HEK293 (cell line): ENCODE results near the gene CASK.

Experiments
- CTCF ChIA-PET: fragments of 350-600 bp; formaldehyde crosslinking; extraction: SDS; loops from one replicate; lab custom pipeline; 2021; ENCODE audit warnings: antibody characterized with exemption; lab: Yijun Ruan, JAX
- POLR2A ChIA-PET: fragments of 300-600 bp; formaldehyde crosslinking; extraction: SDS; loops from one replicate; lab custom pipeline; 2020; ENCODE audit warnings: antibody characterized with exemption, inconsistent platforms; lab: Yijun Ruan, JAX
- H3K27ac ChIP-seq: fragments of 200-500 bp; sonication (Bioruptor generic); 2 replicates; pipeline ENCODE4 v1.5.1; 2014; ENCODE audit warnings: low read depth, low read length, control low read depth, inconsistent platforms; ENCODE audit errors: extremely low read depth
- H3K36me3 ChIP-seq, 2 experiments: fragments of 200-500 bp in 1 of 2; sonication (Bioruptor generic) in 1 of 2; 1 replicate in 1 of 2; 2 replicates in 1 of 2; pipeline ENCODE4 v1.5.1; 2014 to 2017; ENCODE audit warnings: inconsistent platforms in 2 of 2, low read length in 2 of 2; ENCODE audit not compliant: control insufficient read depth in 2 of 2, insufficient read depth in 1 of 2
- H3K4me1 ChIP-seq: fragments of 200-500 bp; sonication (Bioruptor generic); 2 replicates; pipeline ENCODE4 v1.5.1; 2014; ENCODE audit warnings: mild to moderate bottlenecking, low read length, inconsistent platforms; ENCODE audit not compliant: control insufficient read depth, insufficient read depth
- H3K4me3 ChIP-seq: 2 replicates; pipeline ENCODE4 v1.5.1; 2011; ENCODE audit warnings: low read depth, mild to moderate bottlenecking, control low read depth, low read length, moderate library complexity
- H3K9me3 ChIP-seq: fragments of 200-500 bp; sonication (Bioruptor generic); 2 replicates; pipeline ENCODE4 v1.5.1; 2014; ENCODE audit warnings: low read depth, low read length, inconsistent platforms; ENCODE audit not compliant: control insufficient read depth, insufficient read depth
- BCL11A ChIP-seq: fragments of 450-650 bp; formaldehyde crosslinking; IDR thresholded peaks from 2 replicates; pipeline ENCODE4 v1.5.1; 2016; ENCODE audit warnings: low read depth, missing biosample characterization, missing genetic modification characterization
- GLIS2 ChIP-seq: fragments of 450-650 bp; formaldehyde crosslinking; IDR thresholded peaks from 2 replicates; pipeline ENCODE4 v1.5.1; 2016; ENCODE audit warnings: missing biosample characterization, missing genetic modification characterization
- PRDM10 ChIP-seq: fragments of 450-650 bp; formaldehyde crosslinking; IDR thresholded peaks from 2 replicates; pipeline ENCODE4 v1.5.1; 2016; ENCODE audit warnings: missing biosample characterization, missing genetic modification characterization
- SP3 ChIP-seq: fragments of 450-650 bp; formaldehyde crosslinking; IDR thresholded peaks from 2 replicates; pipeline ENCODE4 v1.5.1; 2016; ENCODE audit warnings: missing biosample characterization, missing genetic modification characterization
- ZFHX2 ChIP-seq: fragments of 450-650 bp; formaldehyde crosslinking; conservative IDR thresholded peaks from 2 replicates; pipeline ENCODE4 v1.5.1; 2016; ENCODE audit warnings: missing biosample characterization, missing genetic modification characterization
- ZNF112 ChIP-seq: fragments of 450-650 bp; formaldehyde crosslinking; IDR thresholded peaks from 2 replicates; pipeline ENCODE4 v1.5.0; 2017; ENCODE audit warnings: missing biosample characterization, missing genetic modification characterization
- ZNF239 ChIP-seq: fragments of 450-650 bp; formaldehyde crosslinking; IDR thresholded peaks from 2 replicates; pipeline ENCODE4 v1.5.1; 2016; ENCODE audit warnings: missing biosample characterization, missing genetic modification characterization
- ZNF292 ChIP-seq: fragments of 450-650 bp; formaldehyde crosslinking; IDR thresholded peaks from 2 replicates; pipeline ENCODE4 v1.5.1; 2016; ENCODE audit warnings: low read depth, missing biosample characterization, missing genetic modification characterization, borderline replicate concordance
- ZNF324 ChIP-seq: fragments of 450-650 bp; formaldehyde crosslinking; IDR thresholded peaks from 2 replicates; pipeline ENCODE4 v1.5.1; 2016; ENCODE audit warnings: missing biosample characterization, missing genetic modification characterization
- ZNF600 ChIP-seq: fragments of 450-650 bp; formaldehyde crosslinking; IDR thresholded peaks from 2 replicates; pipeline ENCODE4 v1.5.1; 2016; ENCODE audit warnings: missing biosample characterization, missing genetic modification characterization
- ZNF624 ChIP-seq: fragments of 450-650 bp; formaldehyde crosslinking; IDR thresholded peaks from 2 replicates; pipeline ENCODE4 v1.5.1; 2017; ENCODE audit warnings: missing biosample characterization, missing genetic modification characterization
- ZNF747 ChIP-seq: fragments of 450-650 bp; formaldehyde crosslinking; IDR thresholded peaks from 2 replicates; pipeline ENCODE4 v1.5.1; 2016; ENCODE audit warnings: missing biosample characterization, missing genetic modification characterization
- ZNF843 ChIP-seq: fragments of 450-650 bp; formaldehyde crosslinking; IDR thresholded peaks from 2 replicates; pipeline ENCODE4 v1.5.1; 2016; ENCODE audit warnings: missing biosample characterization, missing genetic modification characterization
- TF ChIP-seq, protein P1 (sequence below): fragments of 450-650 bp; formaldehyde crosslinking; IDR thresholded peaks from 2 replicates; pipeline ENCODE4 v1.5.1; 2016; ENCODE audit warnings: missing biosample characterization, missing genetic modification characterization
- TF ChIP-seq, protein P2 (sequence below): fragments of 450-650 bp; formaldehyde crosslinking; IDR thresholded peaks from 2 replicates; pipeline ENCODE4 v1.5.1; 2016; ENCODE audit warnings: missing biosample characterization, missing genetic modification characterization
- TF ChIP-seq, protein P3 (sequence below): fragments of 450-650 bp; formaldehyde crosslinking; IDR thresholded peaks from 2 replicates; pipeline ENCODE4 v1.5.1; 2016; ENCODE audit warnings: missing biosample characterization, missing genetic modification characterization
- TF ChIP-seq, protein P4 (sequence below): IDR thresholded peaks from 2 replicates; pipeline ENCODE4 v1.6.1; 2011; ENCODE audit warnings: mild to moderate bottlenecking, low read depth, low read length, borderline replicate concordance

CASK gene

DNA sequence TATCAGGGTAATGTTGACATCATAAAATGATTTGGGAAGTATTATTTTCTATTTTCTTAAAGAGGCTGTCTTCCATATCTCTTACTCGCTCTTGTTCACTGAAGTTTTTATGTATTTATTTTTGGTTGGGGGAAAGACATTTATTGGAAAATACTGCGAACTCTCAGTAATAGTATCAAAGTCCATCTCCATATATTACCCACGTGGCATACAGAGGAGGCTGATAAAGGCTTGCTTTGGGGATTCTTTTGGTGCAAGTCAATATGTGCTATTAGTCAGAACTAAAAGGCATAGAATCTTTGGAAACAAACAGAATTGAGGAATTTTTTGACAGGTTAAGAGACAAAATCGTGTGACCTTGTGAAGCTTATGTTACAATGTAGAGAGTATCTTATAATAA lies 374.9 kb downstream of the CASK start:
- H3K4me3 ChIP-seq = no peak overlapping the region
- no peak overlapping the region for H3K27ac ChIP-seq
- POLR2A ChIA-PET = interaction anchor here (0.5 to 1.0 kb wide), 2 partner anchors 32 to 110 kb away, joined by 3 to 7 read pairs; no protein-coding TSS in a partner anchor
- TF ChIP-seq, protein P1, sequence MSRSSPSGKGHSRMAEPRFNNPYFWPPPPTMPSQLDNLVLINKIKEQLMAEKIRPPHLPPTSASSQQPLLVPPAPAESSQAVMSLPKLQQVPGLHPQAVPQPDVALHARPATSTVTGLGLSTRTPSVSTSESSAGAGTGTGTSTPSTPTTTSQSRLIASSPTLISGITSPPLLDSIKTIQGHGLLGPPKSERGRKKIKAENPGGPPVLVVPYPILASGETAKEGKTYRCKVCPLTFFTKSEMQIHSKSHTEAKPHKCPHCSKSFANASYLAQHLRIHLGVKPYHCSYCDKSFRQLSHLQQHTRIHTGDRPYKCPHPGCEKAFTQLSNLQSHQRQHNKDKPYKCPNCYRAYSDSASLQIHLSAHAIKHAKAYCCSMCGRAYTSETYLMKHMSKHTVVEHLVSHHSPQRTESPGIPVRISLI = no peak
- TF ChIP-seq, protein P2, sequence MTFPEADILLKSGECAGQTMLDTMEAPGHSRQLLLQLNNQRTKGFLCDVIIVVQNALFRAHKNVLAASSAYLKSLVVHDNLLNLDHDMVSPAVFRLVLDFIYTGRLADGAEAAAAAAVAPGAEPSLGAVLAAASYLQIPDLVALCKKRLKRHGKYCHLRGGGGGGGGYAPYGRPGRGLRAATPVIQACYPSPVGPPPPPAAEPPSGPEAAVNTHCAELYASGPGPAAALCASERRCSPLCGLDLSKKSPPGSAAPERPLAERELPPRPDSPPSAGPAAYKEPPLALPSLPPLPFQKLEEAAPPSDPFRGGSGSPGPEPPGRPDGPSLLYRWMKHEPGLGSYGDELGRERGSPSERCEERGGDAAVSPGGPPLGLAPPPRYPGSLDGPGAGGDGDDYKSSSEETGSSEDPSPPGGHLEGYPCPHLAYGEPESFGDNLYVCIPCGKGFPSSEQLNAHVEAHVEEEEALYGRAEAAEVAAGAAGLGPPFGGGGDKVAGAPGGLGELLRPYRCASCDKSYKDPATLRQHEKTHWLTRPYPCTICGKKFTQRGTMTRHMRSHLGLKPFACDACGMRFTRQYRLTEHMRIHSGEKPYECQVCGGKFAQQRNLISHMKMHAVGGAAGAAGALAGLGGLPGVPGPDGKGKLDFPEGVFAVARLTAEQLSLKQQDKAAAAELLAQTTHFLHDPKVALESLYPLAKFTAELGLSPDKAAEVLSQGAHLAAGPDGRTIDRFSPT (tag by site-specific recombination) = no peak
- TF ChIP-seq, protein P3, sequence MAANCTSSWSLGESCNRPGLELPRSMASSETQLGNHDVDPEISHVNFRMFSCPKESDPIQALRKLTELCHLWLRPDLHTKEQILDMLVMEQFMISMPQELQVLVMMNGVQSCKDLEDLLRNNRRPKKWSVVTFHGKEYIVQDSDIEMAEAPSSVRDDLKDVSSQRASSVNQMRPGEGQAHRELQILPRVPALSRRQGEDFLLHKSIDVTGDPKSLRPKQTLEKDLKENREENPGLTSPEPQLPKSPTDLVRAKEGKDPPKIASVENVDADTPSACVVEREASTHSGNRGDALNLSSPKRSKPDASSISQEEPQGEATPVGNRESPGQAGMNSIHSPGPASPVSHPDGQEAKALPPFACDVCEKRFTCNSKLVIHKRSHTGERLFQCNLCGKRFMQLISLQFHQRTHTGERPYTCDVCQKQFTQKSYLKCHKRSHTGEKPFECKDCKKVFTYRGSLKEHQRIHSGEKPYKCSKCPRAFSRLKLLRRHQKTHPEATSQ = no peak
- TF ChIP-seq ZNF292 (tag by site-specific recombination) (no peak), ZFHX2 (tag by site-specific recombination) (no peak)
- CTCF ChIA-PET = interaction anchor here (0.7 to 0.8 kb wide), 2 partner anchors 10 to 18 kb away, joined by 3 to 4 read pairs; no protein-coding TSS in a partner anchor
- no peaks in the 10 kb centered on the region for H3K4me1 ChIP-seq
- H3K9me3 ChIP-seq = no peaks in the 10 kb centered on the region
- H3K36me3 ChIP-seq = no peaks in the 10 kb centered on the region; a peak in 1 of 3 replicates

GRCh38 chrX:41543668-41544067 lies 379.7 kb downstream of the CASK start:
- no peaks in the 10 kb centered on the region for H3K4me1 ChIP-seq
- ChIA-PET POLR2A (no interaction called here), CTCF (no interaction called here)
- H3K9me3 ChIP-seq = no peaks in the 10 kb centered on the region
- peaks cover 3% of the 10 kb centered on the region in 2 experiments; a peak in 2 of 3 replicates for H3K36me3 ChIP-seq
- no peak overlapping the region for H3K4me3 ChIP-seq
- TF ChIP-seq, protein P4, sequence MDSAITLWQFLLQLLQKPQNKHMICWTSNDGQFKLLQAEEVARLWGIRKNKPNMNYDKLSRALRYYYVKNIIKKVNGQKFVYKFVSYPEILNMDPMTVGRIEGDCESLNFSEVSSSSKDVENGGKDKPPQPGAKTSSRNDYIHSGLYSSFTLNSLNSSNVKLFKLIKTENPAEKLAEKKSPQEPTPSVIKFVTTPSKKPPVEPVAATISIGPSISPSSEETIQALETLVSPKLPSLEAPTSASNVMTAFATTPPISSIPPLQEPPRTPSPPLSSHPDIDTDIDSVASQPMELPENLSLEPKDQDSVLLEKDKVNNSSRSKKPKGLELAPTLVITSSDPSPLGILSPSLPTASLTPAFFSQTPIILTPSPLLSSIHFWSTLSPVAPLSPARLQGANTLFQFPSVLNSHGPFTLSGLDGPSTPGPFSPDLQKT = no peak
- TF ChIP-seq, protein P3 = no peak
- no peak for TF ChIP-seq ZNF600 (tag by site-specific recombination)
- TF ChIP-seq ZNF843 (tag by site-specific recombination) = no peak
- no peak for TF ChIP-seq SP3
- no peak overlapping the region for H3K27ac ChIP-seq

- Histone ChIP-seq H3K36me3 (peaks cover 3% of the 10 kb centered on the region in 2 experiments; a peak in 2 of 3 replicates), H3K4me3 (no peak overlapping the region), H3K27ac (no peak overlapping the region), H3K9me3 (no peaks in the 10 kb centered on the region), H3K4me1 (no peaks in the 10 kb centered on the region)
- ChIA-PET CTCF (no interaction called here), POLR2A (no interaction called here)
- TF ChIP-seq PRDM10 (tag by site-specific recombination) = no peak
- no peak for TF ChIP-seq ZNF747 (tag by site-specific recombination)
- TF ChIP-seq, protein P4 = no peak
- TF ChIP-seq ZNF239 = no peak
- no peak for TF ChIP-seq GLIS2 (tag by site-specific recombination)
- TF ChIP-seq ZNF112 (tag by site-specific recombination) = no peak
- TF ChIP-seq ZNF324 (tag by site-specific recombination) = no peak
- no peak for TF ChIP-seq BCL11A (tag by site-specific recombination)
- no peak for TF ChIP-seq ZNF624 (tag by site-specific recombination)
Measured at GRCh38 chrX:41543025-41543424, 380.3 kb downstream of the CASK start.
